Suppressor macrophage treated with lipopolysaccharide for 1 hour (primary cell): ENCODE results near the gene YWHAG.
"Not testable (repeated sequence)": the region's sequence is repeated elsewhere in the genome, so short reads cannot be mapped to it uniquely, and the experiment has no call there.

ENCODE experiments used
- DNase-seq, 3 donors: peaks; one replicate each; pipeline ENCODE4 v3.0.0-alpha.2; 2020 to 2022

The YWHAG gene

GRCh38 chr7:76292911-76293310 is 65.9 kb downstream of the YWHAG start:
- not testable (repeated sequence) for DNase-seq

GRCh38 chr7:76292213-76292573 is 66.6 kb downstream of the YWHAG start:
- peak; percentile 38 to 47 (median 44) for DNase-seq

GRCh38 chr7:76291351-76292212 is 67.2 kb downstream of the YWHAG start:
- DNase-seq: peak; percentile 94 to 98 (median 98)

GRCh38 chr7:76290847-76291350 is 67.9 kb downstream of the YWHAG start:
- not testable (repeated sequence) for DNase-seq

GRCh38 chr7:76286842-76287403 is 71.9 kb downstream of the YWHAG start:
- DNase-seq: no peak

GRCh38 chr7:76285604-76286374 is 73.0 kb downstream of the YWHAG start:
- no peak for DNase-seq

- no peak for DNase-seq
Observed at GRCh38 chr7:76283254-76284159, 75.3 kb downstream of the YWHAG start.

GRCh38 chr7:76282344-76283253 is 76.2 kb downstream of the YWHAG start:
- DNase-seq: peak in 2 of 3 donors; percentile 44 to 69

GRCh38 chr7:76281706-76282343 is 77.0 kb downstream of the YWHAG start:
- DNase-seq: no peak

GRCh38 chr7:76281006-76281705 is 77.6 kb downstream of the YWHAG start:
- DNase-seq: peak in 2 of 3 donors; percentile 62 to 75

GRCh38 chr7:76280408-76280807 is 78.4 kb downstream of the YWHAG start:
- DNase-seq: no peak

GRCh38 chr7:76278540-76278939 is 80.3 kb downstream of the YWHAG start:
- DNase-seq: peak in 2 of 3 donors; percentile 14 to 22
